Nephron progenitor cell (in vitro differentiated cells): ENCODE data around the gene MOK.

Experiments
- DNase-seq: peaks from one replicate; pipeline ENCODE4 v3.0.0; 2021
- H3K27ac Mint-ChIP-seq: 2 replicates; pipeline ENCODE4 v1.8.0; 2021; ENCODE audit warnings: mild to moderate bottlenecking, moderate library complexity, mixed read lengths
- H3K27me3 Mint-ChIP-seq: 2 replicates; pipeline ENCODE4 v1.8.0; 2021; ENCODE audit warnings: mild to moderate bottlenecking, low read depth, mixed read lengths; ENCODE audit not compliant: poor library complexity
- H3K36me3 Mint-ChIP-seq: 2 replicates; pipeline ENCODE4 v1.8.0; 2021; ENCODE audit warnings: low read depth, mixed read lengths
- H3K4me1 Mint-ChIP-seq: 2 replicates; pipeline ENCODE4 v1.8.0; 2021; ENCODE audit warnings: mixed read lengths
- H3K4me3 Mint-ChIP-seq: 2 replicates; pipeline ENCODE4 v1.8.0; 2021; ENCODE audit warnings: mild to moderate bottlenecking, moderate library complexity, mixed read lengths
- H3K9me3 Mint-ChIP-seq: 2 replicates; pipeline ENCODE4 v1.8.0; 2021; ENCODE audit warnings: mild to moderate bottlenecking, moderate library complexity, mixed read lengths
- TF ChIP-seq, protein P1 (sequence below): fragments of 200-600 bp; sonication (generic); IDR thresholded peaks from 2 replicates; pipeline ENCODE4 v1.5.0; 2021; ENCODE audit warnings: antibody characterized with exemption

The MOK gene

DNA sequence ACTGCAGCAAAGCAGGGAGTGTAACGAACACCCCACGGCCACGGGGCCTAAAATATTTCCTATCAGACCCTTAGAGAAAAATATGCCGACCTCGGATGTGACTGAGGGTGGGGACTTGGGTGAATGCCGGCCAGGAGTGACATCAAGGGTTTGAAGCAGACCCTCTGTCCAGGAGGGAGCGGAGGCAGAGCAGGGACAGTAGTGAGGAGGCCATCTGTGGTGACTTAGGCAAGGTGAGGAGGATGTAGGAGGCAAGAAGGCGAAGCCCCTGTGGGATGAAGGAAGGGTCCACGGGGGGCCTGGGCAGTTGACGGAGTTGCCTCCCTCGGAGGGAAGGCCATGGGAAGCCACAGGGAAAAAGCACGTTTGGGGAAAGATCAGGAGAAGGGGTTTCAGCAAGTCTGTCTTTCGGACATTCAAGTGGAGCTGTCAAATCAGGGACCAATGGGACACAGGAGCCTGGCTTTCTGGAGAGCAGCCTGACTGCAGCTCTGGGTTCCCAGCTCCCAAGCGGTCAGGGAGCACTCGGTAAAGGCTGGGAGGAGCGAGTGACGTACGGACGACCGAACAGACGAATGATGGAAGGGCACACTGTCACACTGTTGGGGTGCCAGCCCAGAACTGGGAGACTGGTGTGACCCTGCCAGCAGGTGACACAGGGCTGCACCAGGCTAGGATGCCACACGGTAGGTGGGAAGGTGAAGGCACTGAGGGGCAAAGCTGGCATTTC is 74.3 kb downstream of the MOK start:
- no peaks in the 10 kb centered on the region for H3K9me3 Mint-ChIP-seq
- peaks cover 3% of the 10 kb centered on the region for H3K36me3 Mint-ChIP-seq
- TF ChIP-seq, protein P1, sequence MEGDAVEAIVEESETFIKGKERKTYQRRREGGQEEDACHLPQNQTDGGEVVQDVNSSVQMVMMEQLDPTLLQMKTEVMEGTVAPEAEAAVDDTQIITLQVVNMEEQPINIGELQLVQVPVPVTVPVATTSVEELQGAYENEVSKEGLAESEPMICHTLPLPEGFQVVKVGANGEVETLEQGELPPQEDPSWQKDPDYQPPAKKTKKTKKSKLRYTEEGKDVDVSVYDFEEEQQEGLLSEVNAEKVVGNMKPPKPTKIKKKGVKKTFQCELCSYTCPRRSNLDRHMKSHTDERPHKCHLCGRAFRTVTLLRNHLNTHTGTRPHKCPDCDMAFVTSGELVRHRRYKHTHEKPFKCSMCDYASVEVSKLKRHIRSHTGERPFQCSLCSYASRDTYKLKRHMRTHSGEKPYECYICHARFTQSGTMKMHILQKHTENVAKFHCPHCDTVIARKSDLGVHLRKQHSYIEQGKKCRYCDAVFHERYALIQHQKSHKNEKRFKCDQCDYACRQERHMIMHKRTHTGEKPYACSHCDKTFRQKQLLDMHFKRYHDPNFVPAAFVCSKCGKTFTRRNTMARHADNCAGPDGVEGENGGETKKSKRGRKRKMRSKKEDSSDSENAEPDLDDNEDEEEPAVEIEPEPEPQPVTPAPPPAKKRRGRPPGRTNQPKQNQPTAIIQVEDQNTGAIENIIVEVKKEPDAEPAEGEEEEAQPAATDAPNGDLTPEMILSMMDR = no peak
- no peaks in the 10 kb centered on the region for H3K27me3 Mint-ChIP-seq
- peak overlapping the region; percentile 88 for H3K27ac Mint-ChIP-seq
- peaks cover 18% of the 10 kb centered on the region for H3K4me1 Mint-ChIP-seq
- no peak overlapping the region for H3K4me3 Mint-ChIP-seq
- DNase-seq = no peak

DNA sequence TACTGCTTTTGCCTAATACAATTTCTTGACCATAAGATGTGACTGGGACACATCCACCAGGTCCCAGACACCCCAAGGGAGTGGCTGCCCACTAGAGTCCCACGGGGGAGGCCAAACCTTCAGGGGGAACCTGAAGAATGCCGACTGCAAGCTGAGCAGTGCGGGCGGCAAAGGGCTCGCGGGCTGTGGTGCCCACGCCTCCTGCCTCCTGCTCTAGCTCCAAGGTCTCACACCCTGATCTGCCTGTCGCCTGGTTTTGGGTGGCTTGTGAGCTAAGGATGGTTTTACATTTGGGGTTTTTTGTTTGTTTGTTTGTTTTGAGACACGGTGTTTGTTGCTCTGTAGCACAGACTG is 75.2 kb downstream of the MOK start:
- no peaks in the 10 kb centered on the region for H3K27me3 Mint-ChIP-seq
- TF ChIP-seq, protein P1 = no peak
- H3K9me3 Mint-ChIP-seq = no peaks in the 10 kb centered on the region
- H3K4me1 Mint-ChIP-seq = peaks cover 23% of the 10 kb centered on the region
- no peak for DNase-seq
- H3K27ac Mint-ChIP-seq = no peak overlapping the region
- peaks cover 11% of the 10 kb centered on the region for H3K36me3 Mint-ChIP-seq
- H3K4me3 Mint-ChIP-seq = no peak overlapping the region

DNA sequence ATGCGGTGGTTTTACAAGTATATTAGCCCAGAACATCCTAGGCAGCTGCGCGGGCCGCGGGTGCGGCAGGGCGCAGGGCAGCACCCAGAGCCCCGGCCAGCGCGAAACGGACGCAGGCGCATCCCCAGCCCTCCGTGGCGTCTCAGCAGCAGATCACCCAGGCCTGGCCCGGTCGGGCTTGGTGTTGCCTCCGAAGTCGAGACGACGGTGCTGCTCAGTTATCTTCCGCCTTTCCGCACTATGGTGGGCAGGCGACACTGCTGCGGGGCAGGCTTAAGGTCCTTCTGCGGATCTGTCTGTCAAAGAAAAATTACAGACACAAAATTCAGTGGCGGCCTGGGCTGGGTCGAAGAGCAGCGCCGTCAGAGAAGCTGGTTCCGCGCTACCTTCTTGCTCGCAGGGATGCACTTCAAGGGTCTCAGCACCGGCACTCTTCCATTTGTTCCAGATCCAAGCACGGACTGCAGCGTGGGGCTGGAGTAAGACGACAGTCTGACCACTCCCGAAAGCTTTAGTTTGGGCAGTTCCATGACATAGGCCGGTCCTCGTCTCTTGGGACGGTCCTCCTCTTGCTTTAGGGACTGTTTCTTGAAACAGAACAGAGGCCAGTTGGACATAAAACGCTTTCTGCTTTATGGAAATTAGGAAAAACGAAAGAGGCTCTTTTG is 75.8 kb downstream of the MOK start:
- Mint-ChIP-seq H3K27ac (no peak overlapping the region), H3K9me3 (no peaks in the 10 kb centered on the region), H3K36me3 (peaks cover 16% of the 10 kb centered on the region), H3K4me1 (peaks cover 23% of the 10 kb centered on the region), H3K4me3 (no peak overlapping the region), H3K27me3 (no peaks in the 10 kb centered on the region)
- no peak for DNase-seq
- TF ChIP-seq, protein P1 = no peak

DNA sequence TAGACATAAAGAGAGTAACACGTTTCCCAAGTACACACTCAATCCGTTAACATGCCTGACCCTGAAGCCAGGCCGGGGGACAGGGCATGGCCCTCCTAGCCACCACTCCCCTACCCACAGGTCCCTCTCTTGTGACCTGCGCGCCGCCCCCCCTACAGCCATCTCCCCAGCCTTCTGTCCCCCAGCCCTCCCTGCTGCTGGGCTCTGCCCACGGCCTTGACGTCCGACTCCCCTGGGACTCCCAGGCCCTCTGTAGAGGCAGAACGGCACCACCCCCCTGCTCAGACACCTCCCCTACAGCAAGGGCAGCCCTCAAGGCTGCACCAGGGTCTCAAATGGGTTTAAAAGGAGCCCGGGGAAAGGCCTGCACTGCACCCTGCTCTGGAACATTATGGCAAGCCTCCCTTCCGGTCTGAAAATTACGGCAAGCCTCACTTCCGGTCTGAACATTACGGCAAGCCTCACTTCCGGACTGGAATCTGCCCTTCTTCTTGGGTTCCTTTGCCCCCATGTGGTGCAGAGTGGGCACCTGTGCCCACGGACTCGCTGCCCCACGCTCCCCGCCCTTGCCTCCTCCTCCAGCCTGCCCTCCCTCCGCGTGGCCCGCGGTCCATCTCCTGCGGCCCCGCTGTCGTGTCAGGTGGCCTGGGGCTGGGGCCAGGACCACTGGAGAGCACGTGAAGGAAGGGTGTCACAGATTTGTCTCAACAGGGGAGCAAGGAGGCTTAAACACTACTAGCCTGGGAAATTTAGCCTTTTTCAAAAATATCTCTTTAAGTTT is 77.6 kb downstream of the MOK start:
- peaks cover 19% of the 10 kb centered on the region for H3K4me1 Mint-ChIP-seq
- TF ChIP-seq, protein P1 = no peak
- H3K4me3 Mint-ChIP-seq = no peak overlapping the region
- peak overlapping the region; percentile 54 for H3K27ac Mint-ChIP-seq
- no peaks in the 10 kb centered on the region for H3K9me3 Mint-ChIP-seq
- peak; percentile 27 for DNase-seq
- no peaks in the 10 kb centered on the region for H3K27me3 Mint-ChIP-seq
- H3K36me3 Mint-ChIP-seq = peaks cover 27% of the 10 kb centered on the region

DNA sequence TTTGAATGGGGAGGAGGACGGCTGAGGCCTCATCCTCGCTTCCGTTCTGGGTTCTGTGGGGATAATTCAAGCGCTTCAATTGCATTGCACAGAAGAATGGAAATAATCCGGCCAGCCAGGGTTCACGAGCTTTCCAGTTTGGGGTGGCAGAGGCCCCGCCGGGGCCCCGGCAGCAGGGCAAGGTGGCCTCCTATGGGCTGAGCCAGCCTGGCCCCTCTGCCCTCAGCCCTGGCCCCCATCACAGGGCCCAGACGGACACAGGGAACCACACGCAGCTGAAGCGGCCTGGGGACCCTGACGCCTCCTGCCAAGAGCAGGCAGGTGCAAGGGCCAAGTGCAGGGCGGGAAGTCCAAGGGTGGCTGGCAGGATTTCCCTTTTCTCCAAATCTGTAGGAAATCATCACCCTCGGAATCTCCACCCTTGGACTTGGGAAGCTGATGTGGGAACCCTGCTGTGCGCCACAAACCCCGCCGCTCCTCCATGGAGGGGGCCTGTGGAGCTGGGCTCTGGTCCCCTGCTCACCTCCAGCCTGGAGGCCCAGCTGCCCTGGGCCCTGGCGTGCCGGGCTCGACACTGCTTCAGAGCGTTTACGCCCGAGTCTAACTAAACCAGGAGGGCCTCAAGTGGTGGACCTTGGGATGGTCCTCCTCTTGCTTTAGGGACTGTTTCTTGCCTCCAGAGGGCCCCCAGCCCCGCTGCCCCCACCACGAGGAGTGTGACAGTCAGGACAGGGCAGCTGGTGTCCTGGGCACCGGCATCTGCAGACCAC is 78.4 kb downstream of the MOK start:
- TF ChIP-seq, protein P1 = no peak
- H3K27ac Mint-ChIP-seq = peak overlapping the region; percentile 13
- H3K27me3 Mint-ChIP-seq = no peaks in the 10 kb centered on the region
- no peaks in the 10 kb centered on the region for H3K9me3 Mint-ChIP-seq
- H3K4me1 Mint-ChIP-seq = peaks cover 19% of the 10 kb centered on the region
- no peak overlapping the region for H3K4me3 Mint-ChIP-seq
- no peak for DNase-seq
- H3K36me3 Mint-ChIP-seq = peaks cover 27% of the 10 kb centered on the region
